ENCODE results near the gene ADRA2B.

Gene ADRA2B

GRCh38 chr2:96109361-96109680, 7.0 kb downstream of the ADRA2B start:
- H3K4me3 ChIP-seq (ENCODE audit: control insufficient read depth in 1 of 7, extremely low read depth in 1 of 7, insufficient read depth in 4 of 7, low read depth in 2 of 7, low read length in 6 of 7) = no peak overlapping the region
- CTCF ChIA-PET = interaction anchor here (0.8 to 1.0 kb wide), 2 partner anchors 26 to 66 kb away, joined by 3 read pairs; no protein-coding TSS in a partner anchor
- H3K27ac ChIP-seq (ENCODE audit: insufficient read depth in 1 of 2, low read depth in 1 of 2, low read length in 2 of 2, poor library complexity in 1 of 2, severe bottlenecking in 2 of 2) = no peak overlapping the region
- no peak for DNase-seq
- H3K4me1 ChIP-seq (ENCODE audit: control extremely low read depth in 1 of 4, control insufficient read depth in 4 of 4, insufficient read depth in 4 of 4, low read length in 3 of 4) = peaks cover 0 to 4% (median 2%) of the 10 kb centered on the region in 4 experiments
- no peaks in the 10 kb centered on the region for H3K36me3 ChIP-seq (ENCODE audit: control insufficient read depth in 4 of 4, insufficient read depth in 4 of 4, low read length in 3 of 4)
- H3K27me3 ChIP-seq (replicated peaks in 2 of 5; ENCODE audit: control insufficient read depth in 4 of 5, insufficient read depth in 5 of 5, low read length in 4 of 5) = peaks cover 0 to 3% (median 0%) of the 10 kb centered on the region in 5 experiments
- POLR2A ChIA-PET = no interaction called here
- WGBS (ENCODE audit: insufficient coverage) = 95% methylated on average over 2 of the region's 3 CpGs
- H3K9me3 ChIP-seq (ENCODE audit: control extremely low read depth in 1 of 5, control insufficient read depth in 4 of 5, insufficient read depth in 2 of 5, low read depth in 1 of 5, low read length in 4 of 5) = peaks cover 0 to 12% (median 10%) of the 10 kb centered on the region in 5 experiments

GRCh38 chr2:96108541-96109360, 7.6 kb downstream of the ADRA2B start:
- Histone ChIP-seq H3K4me1 (ENCODE audit: control extremely low read depth in 1 of 4, control insufficient read depth in 4 of 4, insufficient read depth in 4 of 4, low read length in 3 of 4) (peaks cover 0 to 6% (median 2%) of the 10 kb centered on the region in 4 experiments), H3K9me3 (ENCODE audit: control extremely low read depth in 1 of 5, control insufficient read depth in 4 of 5, insufficient read depth in 2 of 5, low read depth in 1 of 5, low read length in 4 of 5) (peaks cover 0 to 12% (median 10%) of the 10 kb centered on the region in 5 experiments), H3K27ac (ENCODE audit: insufficient read depth in 1 of 2, low read depth in 1 of 2, low read length in 2 of 2, poor library complexity in 1 of 2, severe bottlenecking in 2 of 2) (no peak overlapping the region), H3K36me3 (ENCODE audit: control insufficient read depth in 4 of 4, insufficient read depth in 4 of 4, low read length in 3 of 4) (no peaks in the 10 kb centered on the region), H3K27me3 (replicated peaks in 2 of 5; ENCODE audit: control insufficient read depth in 4 of 5, insufficient read depth in 5 of 5, low read length in 4 of 5) (peaks cover 0 to 3% (median 0%) of the 10 kb centered on the region in 5 experiments), H3K4me3 (ENCODE audit: control insufficient read depth in 1 of 7, extremely low read depth in 1 of 7, insufficient read depth in 4 of 7, low read depth in 2 of 7, low read length in 6 of 7) (no peak overlapping the region)
- no peak for DNase-seq
- CTCF ChIA-PET = interaction anchor here (0.8 to 2.6 kb wide), 6 partner anchors 9 to 66 kb away, joined by 3 to 13 read pairs (median 4); partner anchors contain the start of gene ASTL
- POLR2A ChIA-PET = no interaction called here
- 88% methylated on average over 15 of the region's 17 CpGs for WGBS (ENCODE audit: insufficient coverage)

- H3K9me3 ChIP-seq (ENCODE audit: control extremely low read depth in 1 of 5, control insufficient read depth in 4 of 5, insufficient read depth in 2 of 5, low read depth in 1 of 5, low read length in 4 of 5) = peaks cover 0 to 12% (median 10%) of the 10 kb centered on the region in 5 experiments
- POLR2A ChIA-PET = no interaction called here
Observed at GRCh38 chr2:96108151-96108540, 8.2 kb downstream of the ADRA2B start.

GRCh38 chr2:96107708-96108065, 8.7 kb downstream of the ADRA2B start:
- ChIA-PET CTCF (interaction anchor here (2.1 to 2.6 kb wide), 2 partner anchors 10 to 30 kb away, joined by 5 to 13 read pairs; partner anchors contain the start of gene ASTL), POLR2A (no interaction called here)
- H3K9me3 ChIP-seq (ENCODE audit: control extremely low read depth in 1 of 5, control insufficient read depth in 4 of 5, insufficient read depth in 2 of 5, low read depth in 1 of 5, low read length in 4 of 5) = peaks cover 0 to 12% (median 10%) of the 10 kb centered on the region in 5 experiments

More at GRCh38 chr2:96108151-96108540, 8.2 kb downstream of the ADRA2B start:
- Histone ChIP-seq H3K27ac (ENCODE audit: insufficient read depth in 1 of 2, low read depth in 1 of 2, low read length in 2 of 2, poor library complexity in 1 of 2, severe bottlenecking in 2 of 2) (no peak overlapping the region), H3K27me3 (replicated peaks in 2 of 5; ENCODE audit: control insufficient read depth in 4 of 5, insufficient read depth in 5 of 5, low read length in 4 of 5) (peaks cover 0 to 1% (median 0%) of the 10 kb centered on the region in 5 experiments), H3K36me3 (ENCODE audit: control insufficient read depth in 4 of 4, insufficient read depth in 4 of 4, low read length in 3 of 4) (no peaks in the 10 kb centered on the region), H3K4me3 (ENCODE audit: control insufficient read depth in 1 of 7, extremely low read depth in 1 of 7, insufficient read depth in 4 of 7, low read depth in 2 of 7, low read length in 6 of 7) (no peak overlapping the region), H3K4me1 (ENCODE audit: control extremely low read depth in 1 of 4, control insufficient read depth in 4 of 4, insufficient read depth in 4 of 4, low read length in 3 of 4) (peaks cover 0 to 6% (median 3%) of the 10 kb centered on the region in 4 experiments)
- no peak for DNase-seq
- CTCF ChIA-PET = interaction anchor here (0.9 to 2.6 kb wide), 4 partner anchors 9 to 34 kb away, joined by 3 to 13 read pairs (median 5); partner anchors contain the start of gene ASTL
- WGBS (ENCODE audit: insufficient coverage) = 81% methylated on average over 4 of the region's 5 CpGs

GRCh38 chr2:96106991-96107707, 9.2 kb downstream of the ADRA2B start:
- ChIA-PET CTCF (interaction anchor here (2.1 to 2.6 kb wide), 2 partner anchors 10 to 31 kb away, joined by 5 to 13 read pairs; partner anchors contain the start of gene ASTL), POLR2A (no interaction called here)
- Histone ChIP-seq H3K9me3 (ENCODE audit: control extremely low read depth in 1 of 5, control insufficient read depth in 4 of 5, insufficient read depth in 2 of 5, low read depth in 1 of 5, low read length in 4 of 5) (peaks cover 0 to 12% (median 10%) of the 10 kb centered on the region in 5 experiments), H3K36me3 (ENCODE audit: control insufficient read depth in 4 of 4, insufficient read depth in 4 of 4, low read length in 3 of 4) (no peaks in the 10 kb centered on the region), H3K27ac (ENCODE audit: insufficient read depth in 1 of 2, low read depth in 1 of 2, low read length in 2 of 2, poor library complexity in 1 of 2, severe bottlenecking in 2 of 2) (no peak overlapping the region), H3K4me3 (ENCODE audit: control insufficient read depth in 1 of 7, extremely low read depth in 1 of 7, insufficient read depth in 4 of 7, low read depth in 2 of 7, low read length in 6 of 7) (no peak overlapping the region), H3K4me1 (ENCODE audit: control extremely low read depth in 1 of 4, control insufficient read depth in 4 of 4, insufficient read depth in 4 of 4, low read length in 3 of 4) (peaks cover 0 to 6% (median 3%) of the 10 kb centered on the region in 4 experiments), H3K27me3 (replicated peaks in 2 of 5; ENCODE audit: control insufficient read depth in 4 of 5, insufficient read depth in 5 of 5, low read length in 4 of 5) (no peaks in the 10 kb centered on the region)
- DNase-seq = no peak
- 93% methylated on average over 8 of the region's 9 CpGs for WGBS (ENCODE audit: insufficient coverage)

More at GRCh38 chr2:96107708-96108065, 8.7 kb downstream of the ADRA2B start:
- peaks cover 0 to 6% (median 3%) of the 10 kb centered on the region in 4 experiments for H3K4me1 ChIP-seq (ENCODE audit: control extremely low read depth in 1 of 4, control insufficient read depth in 4 of 4, insufficient read depth in 4 of 4, low read length in 3 of 4)
- no peak overlapping the region for H3K27ac ChIP-seq (ENCODE audit: insufficient read depth in 1 of 2, low read depth in 1 of 2, low read length in 2 of 2, poor library complexity in 1 of 2, severe bottlenecking in 2 of 2)
- H3K4me3 ChIP-seq (ENCODE audit: control insufficient read depth in 1 of 7, extremely low read depth in 1 of 7, insufficient read depth in 4 of 7, low read depth in 2 of 7, low read length in 6 of 7) = no peak overlapping the region
- no CpG with 5 or more reads among the region's 3 CpGs for WGBS (ENCODE audit: insufficient coverage)
- no peaks in the 10 kb centered on the region for H3K36me3 ChIP-seq (ENCODE audit: control insufficient read depth in 4 of 4, insufficient read depth in 4 of 4, low read length in 3 of 4)
- DNase-seq = no peak
- H3K27me3 ChIP-seq (replicated peaks in 2 of 5; ENCODE audit: control insufficient read depth in 4 of 5, insufficient read depth in 5 of 5, low read length in 4 of 5) = no peaks in the 10 kb centered on the region

- WGBS (ENCODE audit: insufficient coverage) = 100% methylated on average over 5 of the region's 8 CpGs
- CTCF ChIA-PET = interaction anchor here (1.5 to 2.6 kb wide), 2 partner anchors 11 kb away, joined by 3 to 13 read pairs; no protein-coding TSS in a partner anchor
- H3K4me3 ChIP-seq (ENCODE audit: control insufficient read depth in 1 of 7, extremely low read depth in 1 of 7, insufficient read depth in 4 of 7, low read depth in 2 of 7, low read length in 6 of 7) = no peak overlapping the region
- no peak overlapping the region for H3K27ac ChIP-seq (ENCODE audit: insufficient read depth in 1 of 2, low read depth in 1 of 2, low read length in 2 of 2, poor library complexity in 1 of 2, severe bottlenecking in 2 of 2)
- DNase-seq = no peak
- H3K4me1 ChIP-seq (ENCODE audit: control extremely low read depth in 1 of 4, control insufficient read depth in 4 of 4, insufficient read depth in 4 of 4, low read length in 3 of 4) = peaks cover 0 to 6% (median 3%) of the 10 kb centered on the region in 4 experiments
- H3K36me3 ChIP-seq (ENCODE audit: control insufficient read depth in 4 of 4, insufficient read depth in 4 of 4, low read length in 3 of 4) = no peaks in the 10 kb centered on the region
- POLR2A ChIA-PET = no interaction called here
- H3K9me3 ChIP-seq (ENCODE audit: control extremely low read depth in 1 of 5, control insufficient read depth in 4 of 5, insufficient read depth in 2 of 5, low read depth in 1 of 5, low read length in 4 of 5) = peaks cover 0 to 12% (median 10%) of the 10 kb centered on the region in 5 experiments
- H3K27me3 ChIP-seq (replicated peaks in 2 of 5; ENCODE audit: control insufficient read depth in 4 of 5, insufficient read depth in 5 of 5, low read length in 4 of 5) = no peaks in the 10 kb centered on the region
Observed at GRCh38 chr2:96105994-96106715, 10.2 kb downstream of the ADRA2B start.
